Measurements from ENCODE around the gene UBE2L5.

The UBE2L5 gene

DNA sequence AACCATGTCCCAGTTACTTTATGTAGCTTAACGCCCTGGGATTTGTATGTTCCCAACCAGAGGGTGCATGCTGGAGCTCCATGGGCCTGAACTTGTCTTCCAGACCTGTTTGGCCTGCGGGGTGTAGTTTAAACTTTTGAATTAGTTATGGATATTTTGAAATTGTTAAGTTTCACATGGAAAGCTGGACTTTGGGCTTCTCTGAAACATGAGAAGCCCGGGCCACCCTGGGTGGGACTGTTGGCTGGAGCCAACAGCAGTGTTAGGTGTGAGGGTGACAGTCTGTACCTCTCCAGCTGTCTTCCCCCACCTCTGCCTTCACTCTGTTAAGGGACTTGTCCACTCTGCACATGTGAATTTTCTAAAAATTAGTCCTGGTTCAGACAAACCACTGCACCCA, 1.6 kb downstream of the UBE2L5 start:
- H3K4me3 ChIP-seq (ENCODE audit: low read depth, low read length), result no peak overlapping the region
- in situ Hi-C loops (cut with HindIII; ENCODE audit: low sequenced_read_pairs), result no loop called here
- no peak for TF ChIP-seq CTCF (IDR thresholded peaks at IDR 0.05; ENCODE audit: low read depth, low read length, missing control alignments)
- no peak for DNase-seq (ENCODE audit: low read depth)

DNA sequence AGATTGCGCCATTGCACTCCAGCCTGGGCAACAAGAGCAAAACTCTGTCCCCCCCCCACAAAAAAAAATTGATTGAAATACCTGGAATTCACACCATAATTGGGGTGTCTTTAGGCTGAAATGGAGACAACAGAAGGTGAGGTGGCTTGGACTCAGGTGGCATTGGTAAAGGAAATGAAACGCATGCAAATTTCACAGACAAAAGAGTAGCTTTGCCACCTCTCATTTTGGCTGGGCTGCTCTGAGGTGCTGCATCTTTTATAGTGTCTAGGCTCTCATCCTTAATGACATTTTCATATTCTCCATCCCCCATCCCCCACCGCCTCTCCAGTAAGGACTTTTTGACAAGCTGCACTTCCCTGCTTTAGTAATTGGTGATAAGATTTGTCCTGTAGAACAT, 6.9 kb downstream of the UBE2L5 start:
- TF ChIP-seq CTCF (IDR thresholded peaks at IDR 0.05; ENCODE audit: low read depth, low read length, missing control alignments), result no peak
- H3K4me3 ChIP-seq (ENCODE audit: low read depth, low read length), result no peak overlapping the region
- DNase-seq (ENCODE audit: low read depth), result no peak
- in situ Hi-C loops (cut with HindIII; ENCODE audit: low sequenced_read_pairs), result no loop called here

DNA sequence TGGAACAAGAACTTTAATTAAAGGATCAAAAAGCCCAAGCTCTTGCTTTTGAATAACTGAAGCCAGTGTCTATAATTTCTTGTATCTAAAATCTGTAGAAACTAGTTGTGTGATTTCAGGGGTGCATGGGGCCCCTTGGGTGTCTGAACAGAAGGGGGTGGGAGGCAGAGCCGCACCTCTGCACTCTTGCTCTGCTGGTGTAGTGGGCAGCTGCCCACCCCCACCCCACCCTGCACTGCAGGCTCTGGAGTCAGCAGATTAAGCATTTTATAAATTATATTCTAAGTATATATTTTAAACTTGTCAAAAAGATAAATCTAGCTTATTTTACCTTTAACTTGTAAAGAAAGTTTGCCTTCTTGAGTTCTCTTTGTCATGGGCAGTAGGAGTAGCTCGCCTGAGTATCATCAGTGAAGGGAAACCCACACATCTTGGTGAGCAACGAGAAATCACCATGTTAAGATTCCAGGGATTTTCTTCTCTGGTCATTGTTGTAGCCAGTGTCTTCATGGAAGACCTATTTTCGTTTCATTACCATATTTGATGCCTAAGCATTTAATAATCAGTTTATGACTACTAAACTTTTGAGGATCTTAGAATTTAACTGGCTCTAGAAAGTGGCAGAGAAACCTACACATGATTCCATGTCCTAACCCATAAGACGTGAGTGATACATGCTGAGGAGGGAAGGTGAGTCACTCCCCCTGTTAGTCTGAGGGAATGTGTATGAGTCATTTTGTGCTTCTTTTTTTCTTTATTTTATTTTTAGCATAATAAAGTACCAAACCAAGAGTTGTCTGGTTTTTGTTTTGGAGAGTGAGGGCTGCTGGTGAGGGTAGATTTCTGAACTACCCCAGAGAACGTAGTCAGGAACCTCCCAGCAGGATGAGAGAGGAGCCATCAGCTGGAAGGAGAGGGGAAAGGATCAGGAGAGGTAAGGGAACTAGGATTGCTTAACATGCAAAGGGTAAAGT, 7.7 kb downstream of the UBE2L5 start:
- DNase-seq (ENCODE audit: low read depth), result peak; percentile 79
- H3K4me3 ChIP-seq (ENCODE audit: low read depth, low read length), result no peak overlapping the region
- in situ Hi-C loops (cut with HindIII; ENCODE audit: low sequenced_read_pairs), result no loop called here
- no peak for TF ChIP-seq CTCF (IDR thresholded peaks at IDR 0.05; ENCODE audit: low read depth, low read length, missing control alignments)

DNA sequence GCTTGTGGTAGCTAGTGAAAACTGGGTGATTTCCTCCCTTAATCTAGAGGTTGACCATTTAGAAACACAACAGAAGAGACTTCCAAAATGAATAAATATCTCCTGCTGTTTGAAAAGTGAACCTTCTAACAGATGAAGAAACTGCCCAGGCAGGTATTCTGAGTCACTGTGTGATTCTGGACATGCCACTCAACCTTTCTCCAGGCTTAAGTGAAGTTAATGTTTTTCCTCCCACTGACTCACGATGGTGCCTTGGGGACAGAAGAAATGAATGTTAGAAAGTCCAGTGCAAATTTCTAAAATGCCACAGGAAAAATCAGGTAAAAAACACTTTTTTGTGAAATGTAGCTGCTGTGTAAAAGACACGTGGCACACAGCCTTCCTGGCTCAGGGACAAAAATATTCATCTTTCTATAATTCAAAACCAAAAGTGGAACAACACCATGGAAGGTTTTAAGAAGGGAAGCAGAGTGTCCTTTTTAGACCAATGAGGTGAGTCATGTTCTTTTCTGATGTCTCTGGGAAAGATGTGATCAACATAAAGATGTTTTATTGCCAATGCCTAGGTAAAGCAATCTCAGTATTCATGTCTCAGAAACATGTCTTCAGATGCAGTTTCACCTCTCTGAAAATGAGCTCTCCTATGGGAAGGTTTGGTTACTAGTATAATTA, 9.1 kb downstream of the UBE2L5 start:
- H3K4me3 ChIP-seq (ENCODE audit: low read depth, low read length), result no peak overlapping the region
- in situ Hi-C loops (cut with HindIII; ENCODE audit: low sequenced_read_pairs), result no loop called here
- TF ChIP-seq CTCF (IDR thresholded peaks at IDR 0.05; ENCODE audit: low read depth, low read length, missing control alignments), result no peak
- no peak for DNase-seq (ENCODE audit: low read depth)

DNA sequence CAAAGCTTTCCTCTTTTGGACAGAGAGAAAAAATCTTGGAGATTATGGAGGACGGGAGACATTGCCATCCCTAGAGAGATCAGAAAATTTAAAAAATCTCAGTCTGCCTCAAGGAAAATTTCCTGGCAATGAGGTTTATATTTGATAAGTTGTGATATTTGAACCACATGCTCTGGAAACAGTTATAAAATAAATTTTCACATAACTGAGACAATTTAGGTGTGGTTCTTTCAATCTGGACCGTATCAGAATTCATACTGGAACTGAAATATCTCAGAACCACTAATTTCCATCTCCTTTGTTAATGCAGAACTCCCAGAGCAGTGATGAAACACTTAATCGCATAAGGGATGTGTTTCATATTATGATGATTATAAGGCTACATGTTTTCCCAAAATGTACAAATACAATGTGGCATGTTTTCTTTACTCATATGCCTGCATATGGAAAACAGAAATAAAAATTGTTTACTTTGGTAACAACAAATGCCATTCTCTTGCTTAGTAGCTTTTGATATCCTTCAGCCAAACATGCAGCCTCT, 13.7 kb downstream of the UBE2L5 start:
- no peak overlapping the region for H3K4me3 ChIP-seq (ENCODE audit: low read depth, low read length)
- TF ChIP-seq CTCF (IDR thresholded peaks at IDR 0.05; ENCODE audit: low read depth, low read length, missing control alignments), result no peak
- no peak for DNase-seq (ENCODE audit: low read depth)
- in situ Hi-C loops (cut with HindIII; ENCODE audit: low sequenced_read_pairs), result no loop called here

DNA sequence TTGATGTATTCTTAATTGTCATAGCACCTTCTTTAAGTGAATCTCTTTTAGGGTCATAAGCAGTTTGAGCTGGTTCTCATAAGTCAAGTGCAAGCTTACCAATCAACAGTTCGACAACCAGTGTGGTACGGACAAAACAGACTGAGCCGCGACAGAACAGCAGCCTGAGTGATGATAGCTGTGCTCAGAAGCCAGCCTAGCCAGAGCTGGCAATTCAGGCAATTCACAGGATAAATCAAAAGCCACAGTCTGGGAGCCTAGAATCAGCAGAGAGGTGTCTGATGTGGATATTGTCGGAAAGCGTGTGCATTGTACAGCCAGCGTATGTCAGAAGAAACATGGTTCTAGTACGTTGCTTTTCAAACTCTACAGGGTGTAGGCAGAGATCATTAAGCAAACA, 14.9 kb downstream of the UBE2L5 start:
- no peak for TF ChIP-seq CTCF (IDR thresholded peaks at IDR 0.05; ENCODE audit: low read depth, low read length, missing control alignments)
- DNase-seq (ENCODE audit: low read depth), result no peak
- H3K4me3 ChIP-seq (ENCODE audit: low read depth, low read length), result no peak overlapping the region
- in situ Hi-C loops (cut with HindIII; ENCODE audit: low sequenced_read_pairs), result no loop called here

Measured in astrocyte of the cerebellum (primary cell).